PC-3 (cell line): ENCODE data around the gene PLEKHA1. TPM values are rescaled to one million over a fixed set of nuclear protein-coding genes. Genes with fewer than 3 reads are reported as not detected.

Experiments used
- ATAC-seq: fragments of 200-7000 bp; cut with Tn5 transposase; 2 replicates; pipeline ENCODE4 v1.9.1; 2020; ENCODE audit warnings: mild to moderate bottlenecking, moderate library complexity
- BruUV-seq: library from RNA; stranded (reverse); fragments of 400-500 nt; replicated peaks from 2 replicates; lab custom pipeline; 2021; lab: Mats Ljungman, UMichigan
- CTCF ChIA-PET: fragments of 300-600 bp; sonication (Branson Sonifier 250); formaldehyde crosslinking; loops from one replicate; lab custom pipeline; 2022; ENCODE audit warnings: antibody characterized with exemption; lab: Charles Lee
- POLR2A ChIA-PET: fragments of 300-600 bp; sonication (Branson Sonifier 250); formaldehyde crosslinking; loops from one replicate; lab custom pipeline; 2022; ENCODE audit warnings: antibody characterized with exemption; ENCODE audit not compliant: unreplicated experiment; lab: Charles Lee
- DNase-seq: peaks from one replicate; pipeline ENCODE4 v3.0.0-alpha.2; 2015
- H2AFZ ChIP-seq: fragments of 300-600 bp; sonication (generic); 2 replicates; pipeline ENCODE4 v1.6.0; 2016; ENCODE audit warnings: antibody characterized with exemption, low read length
- H3F3A ChIP-seq: fragments of 300-600 bp; sonication (generic); one replicate; pipeline ENCODE4 v1.6.0; 2017; ENCODE audit warnings: antibody characterized with exemption, low read length, control low read depth, mild to moderate bottlenecking; ENCODE audit not compliant: unreplicated experiment
- H3K27ac ChIP-seq: fragments of 300-600 bp; sonication (generic); 2 replicates; pipeline ENCODE4 v1.5.1; 2016; ENCODE audit warnings: mild to moderate bottlenecking, low read length
- H3K27me3 ChIP-seq: fragments of 300-600 bp; sonication (generic); 2 replicates; pipeline ENCODE4 v1.6.1; 2016; ENCODE audit warnings: low read length, mixed read lengths
- H3K36me3 ChIP-seq: fragments of 300-600 bp; sonication (generic); 2 replicates; pipeline ENCODE4 v1.6.1; 2016; ENCODE audit warnings: low read depth, mixed run types, low read length, mixed read lengths
- H3K4me1 ChIP-seq: fragments of 300-600 bp; sonication (generic); 2 replicates; pipeline ENCODE4 v1.5.1; 2016; ENCODE audit warnings: low read length; ENCODE audit not compliant: insufficient read depth
- H3K4me2 ChIP-seq: fragments of 300-600 bp; sonication (generic); 2 replicates; pipeline ENCODE4 v1.6.0; 2016; ENCODE audit warnings: low read length
- H3K4me3 ChIP-seq: fragments of 300-600 bp; sonication (generic); 2 replicates; pipeline ENCODE4 v1.5.1; 2016; ENCODE audit warnings: mild to moderate bottlenecking, low read length, mixed read lengths
- H3K79me2 ChIP-seq: fragments of 300-600 bp; sonication (generic); 2 replicates; pipeline ENCODE4 v1.6.1; 2017; ENCODE audit warnings: low read length, mixed read lengths
- H3K9ac ChIP-seq: fragments of 300-600 bp; sonication (generic); 2 replicates; pipeline ENCODE4 v1.6.0; 2016; ENCODE audit warnings: mild to moderate bottlenecking, low read length
- H3K9me2 ChIP-seq: fragments of 300-600 bp; sonication (generic); replicated peaks from 2 replicates; pipeline ENCODE4 v1.6.1; 2016; ENCODE audit warnings: mixed run types, low read length, mixed read lengths
- H3K9me3 ChIP-seq: fragments of 300-600 bp; sonication (generic); 2 replicates; pipeline ENCODE4 v1.6.1; 2016; ENCODE audit warnings: low read length, mixed read lengths
- H4K20me1 ChIP-seq: fragments of 300-600 bp; sonication (generic); 2 replicates; pipeline ENCODE4 v1.6.1; 2016; ENCODE audit warnings: low read length, mixed read lengths
- EZH2 ChIP-seq: fragments of 300-600 bp; sonication (generic); IDR thresholded peaks from one replicate; pipeline ENCODE4 v1.6.1; 2017; ENCODE audit warnings: antibody characterized with exemption, mild to moderate bottlenecking, low read length; ENCODE audit not compliant: unreplicated experiment
- EZH2phosphoT487 ChIP-seq: fragments of 300-600 bp; sonication (generic); IDR thresholded peaks from 2 replicates; pipeline ENCODE4 v1.6.1; 2018; ENCODE audit warnings: mild to moderate bottlenecking, antibody characterized with exemption, low read length, borderline replicate concordance
- intact Hi-C: fragments of 100-400 bp; cut with micrococcal nuclease; formaldehyde crosslinking; loops from 2 replicates; pipeline ENCODE4 v1.9.0; 2023
- total RNA-seq: library from RNA; depleted of rRNA; stranded (reverse); fragments of >200 nt; gene quantifications from 2 replicates; pipeline ENCODE4 v1.2.3, GENCODE V29; 2014
- TF ChIP-seq, protein P1 (sequence below): fragments of 300-600 bp; sonication (generic); conservative IDR thresholded peaks from 2 replicates; pipeline ENCODE4 v1.5.1; 2017; ENCODE audit warnings: antibody characterized with exemption, low read depth, mild to moderate bottlenecking, low read length

PLEKHA1 gene
- total RNA-seq, 1 experiment from 2014 or later = 5.2 TPM

- CTCF ChIA-PET = no interaction called here
Measured at GRCh38 chr10:122346326-122346950, 28.1 kb upstream of the PLEKHA1 start.

GRCh38 chr10:122347170-122347841 lies 27.2 kb upstream of the PLEKHA1 start:
- BruUV-seq = no TSS peak
- no peak overlapping the region for H3K9ac ChIP-seq
- H3K79me2 ChIP-seq = no peaks in the 10 kb centered on the region
- CTCF ChIA-PET = no interaction called here
- intact Hi-C loops = no loop called here
- no peaks in the 10 kb centered on the region for H3K9me3 ChIP-seq
- H3K27ac ChIP-seq = no peak overlapping the region
- H2AFZ ChIP-seq = no peak overlapping the region
- POLR2A ChIA-PET = no interaction called here
- no peaks in the 10 kb centered on the region for H4K20me1 ChIP-seq
- no peaks in the 10 kb centered on the region for H3K27me3 ChIP-seq
- H3K4me3 ChIP-seq = no peak overlapping the region
- H3K4me1 ChIP-seq = no peaks in the 10 kb centered on the region; the same call in 1 of the 2 replicates
- ATAC-seq (no peak), DNase-seq (no peak)
- no peaks in the 10 kb centered on the region for H3F3A ChIP-seq
- no peak overlapping the region for H3K4me2 ChIP-seq
- H3K36me3 ChIP-seq = no peaks in the 10 kb centered on the region
- no peaks in the 10 kb centered on the region for H3K9me2 ChIP-seq
- TF ChIP-seq EZH2phosphoT487 = no peak
- no peak for TF ChIP-seq EZH2
- TF ChIP-seq, protein P1, sequence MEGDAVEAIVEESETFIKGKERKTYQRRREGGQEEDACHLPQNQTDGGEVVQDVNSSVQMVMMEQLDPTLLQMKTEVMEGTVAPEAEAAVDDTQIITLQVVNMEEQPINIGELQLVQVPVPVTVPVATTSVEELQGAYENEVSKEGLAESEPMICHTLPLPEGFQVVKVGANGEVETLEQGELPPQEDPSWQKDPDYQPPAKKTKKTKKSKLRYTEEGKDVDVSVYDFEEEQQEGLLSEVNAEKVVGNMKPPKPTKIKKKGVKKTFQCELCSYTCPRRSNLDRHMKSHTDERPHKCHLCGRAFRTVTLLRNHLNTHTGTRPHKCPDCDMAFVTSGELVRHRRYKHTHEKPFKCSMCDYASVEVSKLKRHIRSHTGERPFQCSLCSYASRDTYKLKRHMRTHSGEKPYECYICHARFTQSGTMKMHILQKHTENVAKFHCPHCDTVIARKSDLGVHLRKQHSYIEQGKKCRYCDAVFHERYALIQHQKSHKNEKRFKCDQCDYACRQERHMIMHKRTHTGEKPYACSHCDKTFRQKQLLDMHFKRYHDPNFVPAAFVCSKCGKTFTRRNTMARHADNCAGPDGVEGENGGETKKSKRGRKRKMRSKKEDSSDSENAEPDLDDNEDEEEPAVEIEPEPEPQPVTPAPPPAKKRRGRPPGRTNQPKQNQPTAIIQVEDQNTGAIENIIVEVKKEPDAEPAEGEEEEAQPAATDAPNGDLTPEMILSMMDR = no peak

More at GRCh38 chr10:122346326-122346950, 28.1 kb upstream of the PLEKHA1 start:
- no peak overlapping the region for H2AFZ ChIP-seq
- no peaks in the 10 kb centered on the region for H3K36me3 ChIP-seq
- no peak for ATAC-seq
- no peak overlapping the region for H3K27ac ChIP-seq
- no peaks in the 10 kb centered on the region for H3K9me3 ChIP-seq
- H4K20me1 ChIP-seq = no peaks in the 10 kb centered on the region
- no peaks in the 10 kb centered on the region for H3F3A ChIP-seq
- H3K4me1 ChIP-seq = no peaks in the 10 kb centered on the region; the same call in 1 of the 2 replicates
- BruUV-seq = no TSS peak
- no peak for DNase-seq
- H3K79me2 ChIP-seq = no peaks in the 10 kb centered on the region
- TF ChIP-seq EZH2 (no peak), EZH2phosphoT487 (no peak)
- TF ChIP-seq, protein P1 = no peak
- POLR2A ChIA-PET = no interaction called here
- no peak overlapping the region for H3K4me2 ChIP-seq
- no peak overlapping the region for H3K4me3 ChIP-seq
- H3K27me3 ChIP-seq = no peaks in the 10 kb centered on the region
- H3K9me2 ChIP-seq = no peaks in the 10 kb centered on the region
- intact Hi-C loops = no loop called here
- no peak overlapping the region for H3K9ac ChIP-seq

DNA sequence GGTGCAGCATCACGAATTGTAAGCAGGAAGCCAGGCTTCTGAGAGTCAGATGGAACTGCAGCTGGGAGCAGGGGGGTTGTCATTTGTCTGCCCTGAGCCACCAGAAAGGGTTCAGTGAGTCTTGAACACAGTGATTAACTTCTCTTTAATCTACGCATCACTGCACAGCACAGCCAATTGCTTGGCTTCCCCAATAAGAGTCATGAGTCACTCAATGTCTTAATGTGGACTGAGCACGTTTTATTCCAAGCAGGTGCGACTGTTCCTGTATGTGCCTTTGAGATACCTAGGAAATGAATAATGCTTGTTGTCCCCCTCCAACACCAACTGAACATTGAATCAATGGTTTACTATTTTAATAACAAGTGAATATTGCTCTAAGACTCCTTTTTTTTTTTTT lies 26.0 kb upstream of the PLEKHA1 start:
- no TSS peak for BruUV-seq
- Histone ChIP-seq H3K4me1 (no peaks in the 10 kb centered on the region), H3K9me2 (no peaks in the 10 kb centered on the region), H3K27me3 (no peaks in the 10 kb centered on the region), H3F3A (no peaks in the 10 kb centered on the region), H3K27ac (no peak overlapping the region), H3K9ac (no peak overlapping the region), H4K20me1 (no peaks in the 10 kb centered on the region), H3K36me3 (no peaks in the 10 kb centered on the region), H3K4me2 (no peak overlapping the region), H2AFZ (no peak overlapping the region), H3K4me3 (no peak overlapping the region), H3K79me2 (no peaks in the 10 kb centered on the region), H3K9me3 (no peaks in the 10 kb centered on the region)
- CTCF ChIA-PET = interaction anchor here (1.4 kb wide), 1 partner anchor 217 kb away, joined by 5 read pairs; no protein-coding TSS in a partner anchor
- intact Hi-C loops = no loop called here
- DNase-seq = peak; percentile 48
- POLR2A ChIA-PET = no interaction called here
- ATAC-seq = peak; percentile 82
- TF ChIP-seq EZH2phosphoT487 (no peak), EZH2 (no peak)
- TF ChIP-seq, protein P1 = no peak
